Neural progenitor cell (in vitro differentiated cells): ENCODE measurements around the gene LGALS12.

Experiments
- EZH2 ChIP-seq: fragments of 200-600 bp; sonication (generic); IDR thresholded peaks from 2 replicates; pipeline ENCODE4 v1.6.1; 2017; ENCODE audit warnings: antibody characterized with exemption, mild to moderate bottlenecking, moderate library complexity
- EZH2phosphoT487 ChIP-seq: fragments of 200-600 bp; sonication (generic); IDR thresholded peaks from 2 replicates; pipeline ENCODE4 v1.6.1; 2017; ENCODE audit warnings: antibody characterized with exemption
- TF ChIP-seq, protein P1 (sequence below): fragments of 200-600 bp; sonication (generic); IDR thresholded peaks from 2 replicates; pipeline ENCODE4 v1.5.1; 2017; ENCODE audit warnings: antibody characterized with exemption, mild to moderate bottlenecking

DNA sequence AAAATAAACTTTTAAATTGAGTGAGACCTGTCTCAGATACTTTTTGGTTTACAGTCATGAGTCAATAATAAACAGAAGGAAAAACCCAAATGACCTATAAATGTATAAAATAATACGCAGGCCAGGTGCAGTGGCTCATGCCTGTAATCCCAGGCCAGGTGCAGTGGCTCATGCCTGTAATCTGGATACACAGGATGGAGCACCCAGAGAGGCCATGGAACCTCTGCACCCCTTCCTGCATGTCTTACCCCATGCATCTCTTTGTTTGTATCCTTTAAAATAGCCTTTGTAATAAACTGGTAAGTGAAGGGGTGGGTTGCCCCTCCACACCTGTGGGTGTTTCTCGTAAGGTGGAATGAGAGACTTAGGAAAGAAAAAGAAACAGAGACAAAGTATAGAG, 21.8 kb downstream of the LGALS12 start:
- TF ChIP-seq, protein P1, sequence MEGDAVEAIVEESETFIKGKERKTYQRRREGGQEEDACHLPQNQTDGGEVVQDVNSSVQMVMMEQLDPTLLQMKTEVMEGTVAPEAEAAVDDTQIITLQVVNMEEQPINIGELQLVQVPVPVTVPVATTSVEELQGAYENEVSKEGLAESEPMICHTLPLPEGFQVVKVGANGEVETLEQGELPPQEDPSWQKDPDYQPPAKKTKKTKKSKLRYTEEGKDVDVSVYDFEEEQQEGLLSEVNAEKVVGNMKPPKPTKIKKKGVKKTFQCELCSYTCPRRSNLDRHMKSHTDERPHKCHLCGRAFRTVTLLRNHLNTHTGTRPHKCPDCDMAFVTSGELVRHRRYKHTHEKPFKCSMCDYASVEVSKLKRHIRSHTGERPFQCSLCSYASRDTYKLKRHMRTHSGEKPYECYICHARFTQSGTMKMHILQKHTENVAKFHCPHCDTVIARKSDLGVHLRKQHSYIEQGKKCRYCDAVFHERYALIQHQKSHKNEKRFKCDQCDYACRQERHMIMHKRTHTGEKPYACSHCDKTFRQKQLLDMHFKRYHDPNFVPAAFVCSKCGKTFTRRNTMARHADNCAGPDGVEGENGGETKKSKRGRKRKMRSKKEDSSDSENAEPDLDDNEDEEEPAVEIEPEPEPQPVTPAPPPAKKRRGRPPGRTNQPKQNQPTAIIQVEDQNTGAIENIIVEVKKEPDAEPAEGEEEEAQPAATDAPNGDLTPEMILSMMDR: no peak
- TF ChIP-seq EZH2: no peak
- no peak for TF ChIP-seq EZH2phosphoT487
